H9 (cell line): ENCODE measurements around the gene TAF5L. TPM values are rescaled to one million over a fixed set of nuclear protein-coding genes. Genes with fewer than 3 reads are reported as not detected.
A peak's percentile ranks its signal among the peaks of the same experiment; 100 is the strongest.

Experiments
- DNase-seq: peaks from one replicate; pipeline ENCODE4 v3.0.0-alpha.2; 2017
- H2AFZ ChIP-seq: one replicate; pipeline ENCODE4 v1.6.1; 2013; ENCODE audit warnings: mild to moderate bottlenecking, low read length, control low read depth, moderate library complexity
- H2AK5ac ChIP-seq: 2 replicates; pipeline ENCODE4 v1.6.1; 2013; ENCODE audit warnings: low read length, control low read depth, mixed read lengths; ENCODE audit not compliant: insufficient read length
- H2BK120ac ChIP-seq: one replicate; pipeline ENCODE4 v1.6.1; 2013; ENCODE audit warnings: low read depth, mild to moderate bottlenecking, low read length, control low read depth, inconsistent platforms; ENCODE audit not compliant: poor library complexity, severe bottlenecking
- H2BK12ac ChIP-seq: 2 replicates; pipeline ENCODE4 v1.6.1; 2013; ENCODE audit warnings: low read length, control low read depth, mixed read lengths, low read depth; ENCODE audit not compliant: insufficient read length
- H2BK15ac ChIP-seq: 2 replicates; pipeline ENCODE4 v1.6.1; 2013; ENCODE audit warnings: low read depth, low read length, control low read depth
- H2BK20ac ChIP-seq: one replicate; pipeline ENCODE4 v1.6.1; 2013; ENCODE audit warnings: low read depth, mild to moderate bottlenecking, low read length, control low read depth, inconsistent platforms; ENCODE audit not compliant: poor library complexity, severe bottlenecking
- H2BK5ac ChIP-seq: 2 replicates; pipeline ENCODE4 v1.6.1; 2013; ENCODE audit warnings: low read length, control low read depth, mixed read lengths; ENCODE audit not compliant: insufficient read length
- H3K14ac ChIP-seq: 2 replicates; pipeline ENCODE4 v1.6.1; 2013; ENCODE audit warnings: low read length, control low read depth; ENCODE audit not compliant: insufficient read depth
- H3K18ac ChIP-seq: 2 replicates; pipeline ENCODE4 v1.6.1; 2013; ENCODE audit warnings: low read depth, mild to moderate bottlenecking, mixed read lengths, low read length, control low read depth; ENCODE audit not compliant: insufficient read length
- H3K23ac ChIP-seq: 2 replicates; pipeline ENCODE4 v1.6.1; 2013; ENCODE audit warnings: low read length, control low read depth, mixed read lengths, low read depth; ENCODE audit not compliant: insufficient read length
- H3K23me2 ChIP-seq: 2 replicates; pipeline ENCODE4 v1.6.1; 2013; ENCODE audit warnings: low read depth, mild to moderate bottlenecking, mixed read lengths, low read length, control low read depth; ENCODE audit not compliant: insufficient read length, poor library complexity, severe bottlenecking
- H3K27ac ChIP-seq: 2 replicates; pipeline ENCODE4 v1.5.1; 2013; ENCODE audit warnings: low read length, control low read depth, mixed read lengths, low read depth; ENCODE audit not compliant: insufficient read length
- H3K27me3 ChIP-seq: 2 replicates; pipeline ENCODE4 v1.6.1; 2013; ENCODE audit warnings: low read length, control low read depth, inconsistent platforms; ENCODE audit not compliant: insufficient read depth
- H3K4ac ChIP-seq: 2 replicates; pipeline ENCODE4 v1.6.1; 2013; ENCODE audit warnings: low read depth, mild to moderate bottlenecking, control low read depth, inconsistent platforms, low read length, moderate library complexity
- H3K4me1 ChIP-seq: 2 replicates; pipeline ENCODE4 v1.6.1; 2013; ENCODE audit warnings: low read length, control low read depth, inconsistent platforms; ENCODE audit not compliant: insufficient read depth
- H3K4me2 ChIP-seq: 2 replicates; pipeline ENCODE4 v1.6.1; 2013; ENCODE audit warnings: low read length, control low read depth, mixed read lengths; ENCODE audit not compliant: insufficient read length, insufficient read depth
- H3K56ac ChIP-seq: 2 replicates; pipeline ENCODE4 v1.6.1; 2013; ENCODE audit warnings: low read depth, mild to moderate bottlenecking, mixed read lengths, low read length, control low read depth; ENCODE audit not compliant: insufficient read length
- H3K79me1 ChIP-seq: 2 replicates; pipeline ENCODE4 v1.6.1; 2013; ENCODE audit warnings: low read depth, mild to moderate bottlenecking, moderate library complexity, low read length, control low read depth, inconsistent platforms; ENCODE audit not compliant: insufficient read depth, poor library complexity, severe bottlenecking
- H3K79me2 ChIP-seq: 2 replicates; pipeline ENCODE4 v1.6.1; 2013; ENCODE audit warnings: low read length, control low read depth, inconsistent platforms; ENCODE audit not compliant: insufficient read depth
- H3K9ac ChIP-seq: 2 replicates; pipeline ENCODE4 v1.6.1; 2013; ENCODE audit warnings: low read length, control low read depth, mixed read lengths; ENCODE audit not compliant: insufficient read length; ENCODE audit errors: extremely low read depth
- H3K9me3 ChIP-seq: one replicate; pipeline ENCODE4 v1.6.1; 2013; ENCODE audit warnings: low read depth, low read length, inconsistent platforms; ENCODE audit not compliant: control insufficient read depth
- H3T11ph ChIP-seq: one replicate; pipeline ENCODE4 v1.6.1; 2013; ENCODE audit warnings: mild to moderate bottlenecking, low read length, control low read depth, inconsistent platforms
- H4K20me1 ChIP-seq: one replicate; pipeline ENCODE4 v1.6.1; 2013; ENCODE audit not compliant: control insufficient read depth, insufficient read length, insufficient read depth
- H4K5ac ChIP-seq: 2 replicates; pipeline ENCODE4 v1.6.1; 2013; ENCODE audit warnings: low read depth, mild to moderate bottlenecking, mixed read lengths, low read length, control low read depth; ENCODE audit not compliant: insufficient read length
- H4K8ac ChIP-seq: replicated peaks from 2 replicates; pipeline ENCODE4 v1.6.1; 2013; ENCODE audit warnings: low read length, control low read depth, mixed read lengths, low read depth; ENCODE audit not compliant: insufficient read length
- H4K91ac ChIP-seq: 2 replicates; pipeline ENCODE4 v1.6.1; 2013; ENCODE audit warnings: low read depth, mild to moderate bottlenecking, moderate library complexity, mixed read lengths, low read length, control low read depth; ENCODE audit not compliant: insufficient read length
- H3K27ac Mint-ChIP-seq, 3 experiments: 2 replicates in 2 of 3; 3 replicates in 1 of 3; pipeline ENCODE4 v1.8.0; 2020 to 2021; ENCODE audit warnings: mixed read lengths in 3 of 3, mild to moderate bottlenecking in 1 of 3, moderate library complexity in 1 of 3
- H3K27me3 Mint-ChIP-seq: 2 replicates; pipeline ENCODE4 v1.8.0; 2021; ENCODE audit warnings: low read depth, mild to moderate bottlenecking, moderate library complexity, mixed read lengths
- H3K36me3 Mint-ChIP-seq, 3 experiments: 2 replicates in 2 of 3; 3 replicates in 1 of 3; pipeline ENCODE4 v1.8.0; 2020 to 2021; ENCODE audit warnings: low read depth in 3 of 3, mixed read lengths in 3 of 3; ENCODE audit not compliant: insufficient read depth in 1 of 3
- H3K4me1 Mint-ChIP-seq, 2 experiments: 2 replicates each; pipeline ENCODE4 v1.8.0; 2020; ENCODE audit warnings: mixed read lengths in 2 of 2
- H3K4me3 Mint-ChIP-seq, 2 experiments: 2 replicates in 1 of 2; 3 replicates in 1 of 2; pipeline ENCODE4 v1.8.0; 2020 to 2021; ENCODE audit warnings: mild to moderate bottlenecking in 2 of 2, mixed read lengths in 2 of 2, moderate library complexity in 1 of 2
- H3K9me3 Mint-ChIP-seq, 2 experiments: 2 replicates in 1 of 2; 3 replicates in 1 of 2; pipeline ENCODE4 v1.8.0; 2020; ENCODE audit warnings: mild to moderate bottlenecking in 2 of 2, mixed read lengths in 2 of 2, moderate library complexity in 1 of 2
- CTCF ChIP-seq: fragments of 200-600 bp; sonication (generic); conservative IDR thresholded peaks from 3 replicates; pipeline ENCODE4 v1.8.0; 2021; ENCODE audit warnings: antibody characterized with exemption, mild to moderate bottlenecking
- WGBS: extraction: QIAGEN DNeasy Blood & Tissue Kit; methylation state at CpG from one replicate; pipeline ENCODE4 v1.1.7; 2013; ENCODE audit warnings: missing lambda C conversion rate, low lambda C conversion rate, mixed read lengths; ENCODE audit not compliant: insufficient read length; ENCODE audit errors: extremely low coverage; 5-methylcytosine and 5-hydroxymethylcytosine counted together
- total RNA-seq: library from RNA; stranded (reverse); gene quantifications from 2 replicates; pipeline ENCODE4 v1.2.1, GENCODE V29; 2021

The TAF5L gene
- total RNA-seq, 1 experiment from 2014 or later = 30.3 TPM

- no peaks in the 10 kb centered on the region for H4K20me1 ChIP-seq
- no peak overlapping the region for H3K14ac ChIP-seq
- no peak overlapping the region for H3K9ac ChIP-seq
- Mint-ChIP-seq H3K9me3 (peaks cover 0 to 3% of the 10 kb centered on the region in 2 experiments; a peak in 1 of 5 replicates), H3K4me1 (peaks cover 29 to 38% of the 10 kb centered on the region in 2 experiments), H3K36me3 (no peaks in the 10 kb centered on the region), H3K27ac (0 out of 7 replicates have a peak overlapping the region, but pooled peaks of 2 of the 3 experiments have one; percentile 13 to 62), H3K4me3 (no peak overlapping the region), H3K27me3 (peaks cover 4% of the 10 kb centered on the region; the same call in 1 of the 2 replicates)
- no peak overlapping the region for H2BK120ac ChIP-seq
- WGBS = no CpG with 5 or more reads among the region's 5 CpGs
- H3K4ac ChIP-seq = no peak overlapping the region
- no peak overlapping the region for H4K8ac ChIP-seq
- H3K79me1 ChIP-seq = no peaks in the 10 kb centered on the region
- no peak overlapping the region for H2BK20ac ChIP-seq
- no peak overlapping the region for H3K23ac ChIP-seq
- no peak overlapping the region for H3K27ac ChIP-seq
- DNase-seq = no peak
- H4K5ac ChIP-seq = no peak overlapping the region
- peaks cover 3% of the 10 kb centered on the region; the same call in 1 of the 2 replicates for H3K4me1 ChIP-seq
- H3K18ac ChIP-seq = no peak overlapping the region
- no peak for TF ChIP-seq CTCF
- H2BK12ac ChIP-seq = no peak overlapping the region
- H2BK15ac ChIP-seq = no peak overlapping the region
- H3K79me2 ChIP-seq = no peaks in the 10 kb centered on the region
- no peaks in the 10 kb centered on the region for H3K27me3 ChIP-seq
- peaks cover 3% of the 10 kb centered on the region for H3K23me2 ChIP-seq
- no peak overlapping the region for H2AK5ac ChIP-seq
- H2BK5ac ChIP-seq = no peak overlapping the region
- no peak overlapping the region for H3T11ph ChIP-seq
- H4K91ac ChIP-seq = no peak overlapping the region
- no peak overlapping the region for H3K56ac ChIP-seq
- H2AFZ ChIP-seq = no peak overlapping the region
- H3K9me3 ChIP-seq = no peaks in the 10 kb centered on the region
- no peak overlapping the region for H3K4me2 ChIP-seq
Measured at GRCh38 chr1:229563701-229564100, 62.2 kb downstream of the TAF5L start.
